Eye (tissue), 1 donor: ENCODE data around the gene ZNRF2.

Experiments used
- DNase-seq: peaks from one replicate; pipeline ENCODE4 v3.0.0-alpha.2; 2015

Gene ZNRF2

GRCh38 chr7:30322271-30323005 lies 38.0 kb downstream of the ZNRF2 start:
- DNase-seq: no peak

- no peak for DNase-seq
Measured at GRCh38 chr7:30323006-30323355, 38.6 kb downstream of the ZNRF2 start.

- DNase-seq: no peak
Measured at GRCh38 chr7:30327813-30328212, 43.4 kb downstream of the ZNRF2 start.

GRCh38 chr7:30328381-30328780 lies 44.0 kb downstream of the ZNRF2 start:
- DNase-seq: no peak

GRCh38 chr7:30329716-30330115 lies 45.3 kb downstream of the ZNRF2 start:
- no peak for DNase-seq

- no peak for DNase-seq
Measured at GRCh38 chr7:30330134-30331111, 46.0 kb downstream of the ZNRF2 start.

GRCh38 chr7:30331338-30331737 lies 46.9 kb downstream of the ZNRF2 start:
- no peak for DNase-seq

GRCh38 chr7:30332549-30332948 lies 48.2 kb downstream of the ZNRF2 start:
- DNase-seq: no peak

GRCh38 chr7:30335763-30336487 lies 51.5 kb downstream of the ZNRF2 start:
- DNase-seq: no peak

- DNase-seq: no peak
Measured at GRCh38 chr7:30344513-30344912, 60.1 kb downstream of the ZNRF2 start.

GRCh38 chr7:30347226-30348082 lies 63.1 kb downstream of the ZNRF2 start:
- no peak for DNase-seq

GRCh38 chr7:30348083-30348560 lies 63.7 kb downstream of the ZNRF2 start:
- DNase-seq: peak; percentile 28

- DNase-seq: no peak
Measured at GRCh38 chr7:30349170-30349569, 64.8 kb downstream of the ZNRF2 start.

- DNase-seq: no peak
Measured at GRCh38 chr7:30349816-30350215, 65.4 kb downstream of the ZNRF2 start.

GRCh38 chr7:30351286-30351685 lies 66.9 kb downstream of the ZNRF2 start:
- DNase-seq: no peak

GRCh38 chr7:30351724-30352123 lies 67.3 kb downstream of the ZNRF2 start:
- DNase-seq: no peak

- no peak for DNase-seq
Measured at GRCh38 chr7:30352169-30352568, 67.8 kb downstream of the ZNRF2 start.

GRCh38 chr7:30353532-30353931 lies 69.1 kb downstream of the ZNRF2 start:
- DNase-seq: no peak

GRCh38 chr7:30353932-30354607 lies 69.7 kb downstream of the ZNRF2 start:
- DNase-seq: no peak

GRCh38 chr7:30354791-30355190 lies 70.4 kb downstream of the ZNRF2 start:
- no peak for DNase-seq

GRCh38 chr7:30359957-30360356 lies 75.6 kb downstream of the ZNRF2 start:
- DNase-seq: no peak
